Measurements from ENCODE around the gene CRYBB1. TPM values are rescaled to one million over a fixed set of nuclear protein-coding genes. Genes with fewer than 3 reads are reported as not detected.

The CRYBB1 gene
- polyA plus RNA-seq, 3 donors, result 0.33 to 1.6 (median 0.78) TPM

- Histone ChIP-seq H3K27me3 (ENCODE audit: control insufficient read depth in 2 of 2, insufficient read depth in 2 of 2, low read length in 2 of 2) (peaks cover 12 to 16% of the 10 kb centered on the region in 2 donors), H3K36me3 (replicated peaks in 1 of 2; ENCODE audit: control insufficient read depth in 1 of 2, insufficient read depth in 2 of 2, low read length in 2 of 2) (no peaks in the 10 kb centered on the region), H2AFZ (ENCODE audit: insufficient read depth, low read depth, low read length, poor library complexity, severe bottlenecking) (no peak overlapping the region), H3K27ac (ENCODE audit: low read depth in 1 of 2, low read length in 2 of 2) (no peak overlapping the region), H4K20me1 (ENCODE audit: insufficient read depth, low read length) (no peaks in the 10 kb centered on the region), H3K4me1 (ENCODE audit: control insufficient read depth in 1 of 2, insufficient read depth in 2 of 2, low read length in 2 of 2) (peaks cover 23 to 30% of the 10 kb centered on the region in 2 donors), H3K4me3 (replicated peaks in 1 of 3; ENCODE audit: low read depth in 2 of 3, low read length in 3 of 3) (no peak overlapping the region), H3K79me2 (ENCODE audit: insufficient read depth, low read length) (no peaks in the 10 kb centered on the region), H3K9me3 (replicated peaks in 1 of 2; ENCODE audit: control insufficient read depth in 1 of 2, insufficient read depth in 1 of 2, low read length in 2 of 2) (peaks cover 0 to 3% of the 10 kb centered on the region in 2 donors), H3K9ac (ENCODE audit: insufficient read depth, low read length, poor library complexity, severe bottlenecking) (no peak overlapping the region), H3K4me2 (replicated peaks; ENCODE audit: extremely low read depth, low read length, poor library complexity, severe bottlenecking) (no peak overlapping the region)
- Mint-ChIP-seq H3K27me3 (ENCODE audit: low read depth in 3 of 3) (peaks cover 17 to 33% (median 22%) of the 10 kb centered on the region in 3 donors), H3K27ac (peak overlapping the region in 1 of 7 donors; percentile 77), H3K36me3 (peaks cover 0 to 2% of the 10 kb centered on the region in 2 donors), H3K4me1 (peaks cover 35% of the 10 kb centered on the region), H3K4me3 (no peak overlapping the region), H3K9me3 (peaks cover 0 to 5% (median 0%) of the 10 kb centered on the region in 7 donors)
- 100% methylated on average over 1 of the region's 2 CpGs for WGBS (ENCODE audit: insufficient coverage)
- TF ChIP-seq CTCF (IDR thresholded peaks at IDR 0.05), result no peak
- intact Hi-C loops (cut with micrococcal nuclease), result no loop called here
- DNase-seq, result no peak
These were observed 44.3 kb upstream of the CRYBB1 start for GRCh38 chr22:26662160-26662559.

- peaks cover 26 to 43% (median 33%) of the 10 kb centered on the region in 3 donors for H3K27me3 Mint-ChIP-seq (ENCODE audit: low read depth in 3 of 3)
- Histone ChIP-seq H3K9me3 (replicated peaks in 1 of 2; ENCODE audit: control insufficient read depth in 1 of 2, insufficient read depth in 1 of 2, low read length in 2 of 2) (peaks cover 0 to 3% of the 10 kb centered on the region in 2 donors), H3K9ac (ENCODE audit: insufficient read depth, low read length, poor library complexity, severe bottlenecking) (no peak overlapping the region), H3K4me3 (replicated peaks in 1 of 3; ENCODE audit: low read depth in 2 of 3, low read length in 3 of 3) (no peak overlapping the region), H3K4me1 (ENCODE audit: control insufficient read depth in 1 of 2, insufficient read depth in 2 of 2, low read length in 2 of 2) (peaks cover 27 to 35% of the 10 kb centered on the region in 2 donors), H3K27ac (ENCODE audit: low read depth in 1 of 2, low read length in 2 of 2) (no peak overlapping the region), H3K27me3 (ENCODE audit: control insufficient read depth in 2 of 2, insufficient read depth in 2 of 2, low read length in 2 of 2) (peaks cover 18 to 25% of the 10 kb centered on the region in 2 donors), H4K20me1 (ENCODE audit: insufficient read depth, low read length) (no peaks in the 10 kb centered on the region), H3K4me2 (replicated peaks; ENCODE audit: extremely low read depth, low read length, poor library complexity, severe bottlenecking) (no peak overlapping the region), H3K36me3 (replicated peaks in 1 of 2; ENCODE audit: control insufficient read depth in 1 of 2, insufficient read depth in 2 of 2, low read length in 2 of 2) (no peaks in the 10 kb centered on the region), H2AFZ (ENCODE audit: insufficient read depth, low read depth, low read length, poor library complexity, severe bottlenecking) (no peak overlapping the region), H3K79me2 (ENCODE audit: insufficient read depth, low read length) (no peaks in the 10 kb centered on the region)
- H3K27ac Mint-ChIP-seq, result peak overlapping the region in 1 of 7 donors; percentile 69
- no peak for TF ChIP-seq CTCF (IDR thresholded peaks at IDR 0.05)
- no peak for DNase-seq
- peaks cover 39% of the 10 kb centered on the region for H3K4me1 Mint-ChIP-seq
- H3K9me3 Mint-ChIP-seq, result peaks cover 0 to 7% (median 0%) of the 10 kb centered on the region in 7 donors
- peaks cover 0 to 2% of the 10 kb centered on the region in 2 donors for H3K36me3 Mint-ChIP-seq
- peak overlapping the region in 1 of 2 donors; percentile 10 for H3K4me3 Mint-ChIP-seq
- 100% methylated on average over 3 of the region's 7 CpGs for WGBS (ENCODE audit: insufficient coverage)
- intact Hi-C loops (cut with micrococcal nuclease), result no loop called here
These were observed 43.2 kb upstream of the CRYBB1 start for GRCh38 chr22:26660961-26661578.

Data from CD14-positive monocyte (primary cell).